GM23338 (cell line): ENCODE data around the gene LRMDA. TPM values are rescaled to one million over a fixed set of nuclear protein-coding genes. Genes with fewer than 3 reads are reported as not detected.

ENCODE experiments used
- ATAC-seq: fragments of 200-7000 bp; cut with Tn5 transposase; 3 replicates; pipeline ENCODE4 v1.9.1; 2020
- DNase-seq: peaks from one replicate; pipeline ENCODE4 v3.0.0-alpha.2; 2015; ENCODE audit warnings: low spot score
- H2AFZ ChIP-seq: fragments of 200-600 bp; sonication (generic); 2 replicates; pipeline ENCODE4 v1.8.0; 2016; ENCODE audit warnings: antibody characterized with exemption, mild to moderate bottlenecking, moderate library complexity
- H3F3A ChIP-seq: fragments of 200-600 bp; sonication (generic); replicated peaks from 2 replicates; pipeline ENCODE4 v1.8.0; 2017; ENCODE audit warnings: antibody characterized with exemption, mixed run types, low read depth
- H3K27ac ChIP-seq: fragments of 200-600 bp; sonication (generic); 2 replicates; pipeline ENCODE4 v1.6.1; 2016; ENCODE audit warnings: low read depth
- H3K27me3 ChIP-seq: fragments of 200-600 bp; sonication (generic); 2 replicates; pipeline ENCODE4 v1.8.0; 2016; ENCODE audit warnings: mild to moderate bottlenecking, mixed run types, moderate library complexity; ENCODE audit not compliant: insufficient read depth
- H3K36me3 ChIP-seq: fragments of 200-600 bp; sonication (generic); 2 replicates; pipeline ENCODE4 v1.8.0; 2016; ENCODE audit warnings: mild to moderate bottlenecking; ENCODE audit not compliant: insufficient read depth
- H3K4me1 ChIP-seq: fragments of 200-600 bp; sonication (generic); 2 replicates; pipeline ENCODE4 v1.8.0; 2016; ENCODE audit warnings: mild to moderate bottlenecking, moderate library complexity; ENCODE audit not compliant: insufficient read depth
- H3K4me2 ChIP-seq: fragments of 200-600 bp; sonication (generic); 2 replicates; pipeline ENCODE4 v1.7.1; 2017; ENCODE audit warnings: mixed run types
- H3K4me3 ChIP-seq: fragments of 200-600 bp; sonication (generic); 2 replicates; pipeline ENCODE4 v1.6.1; 2016; ENCODE audit warnings: mixed run types
- H3K79me2 ChIP-seq: fragments of 200-600 bp; sonication (generic); replicated peaks from 2 replicates; pipeline ENCODE4 v1.8.0; 2017; ENCODE audit warnings: mild to moderate bottlenecking; ENCODE audit not compliant: insufficient read depth
- H3K9me2 ChIP-seq: fragments of 200-600 bp; sonication (generic); 2 replicates; pipeline ENCODE4 v1.8.0; 2017; ENCODE audit not compliant: insufficient read depth
- H4K20me1 ChIP-seq: fragments of 200-600 bp; sonication (generic); replicated peaks from 2 replicates; pipeline ENCODE4 v1.8.0; 2017; ENCODE audit warnings: mild to moderate bottlenecking; ENCODE audit not compliant: insufficient read depth
- H3K27ac Mint-ChIP-seq: 2 replicates; pipeline ENCODE4 v1.8.0; 2020; ENCODE audit warnings: inconsistent platforms, mild to moderate bottlenecking, moderate library complexity, mixed read lengths
- H3K27me3 Mint-ChIP-seq: 3 replicates; pipeline ENCODE4 v1.8.0; 2022; ENCODE audit warnings: low read depth, mild to moderate bottlenecking, moderate library complexity, mixed read lengths, inconsistent platforms; ENCODE audit not compliant: insufficient read depth, poor library complexity
- H3K36me3 Mint-ChIP-seq: 3 replicates; pipeline ENCODE4 v1.8.0; 2021; ENCODE audit warnings: low read depth, mild to moderate bottlenecking, inconsistent platforms, moderate library complexity, mixed read lengths
- H3K4me1 Mint-ChIP-seq: 3 replicates; pipeline ENCODE4 v1.8.0; 2020; ENCODE audit warnings: mild to moderate bottlenecking, inconsistent platforms, mixed read lengths
- H3K4me3 Mint-ChIP-seq: 3 replicates; pipeline ENCODE4 v1.8.0; 2021; ENCODE audit warnings: moderate library complexity, mild to moderate bottlenecking, inconsistent platforms, mixed read lengths
- H3K9me3 Mint-ChIP-seq: 3 replicates; pipeline ENCODE4 v1.8.0; 2020; ENCODE audit warnings: moderate library complexity, mild to moderate bottlenecking, inconsistent platforms, mixed read lengths
- CREB1 ChIP-seq: fragments of 250-450 bp; sonication (Bioruptor Pico); IDR thresholded peaks from 2 replicates; pipeline ENCODE4 v1.5.0; 2020; ENCODE audit warnings: low read depth, mild to moderate bottlenecking, moderate library complexity
- CTCF ChIP-seq, 2 experiments: fragments of 200-600 bp in 1 of 2; sonication (generic) in 1 of 2; conservative IDR thresholded peaks; 2 replicates each; pipeline versions ENCODE4 v1.5.1 to v1.6.1; 2016 to 2017; ENCODE audit warnings: antibody characterized with exemption in 2 of 2, low read depth in 2 of 2, mild to moderate bottlenecking in 2 of 2, moderate library complexity in 1 of 2
- EZH2 ChIP-seq: fragments of 200-600 bp; sonication (generic); IDR thresholded peaks from one replicate; pipeline ENCODE4 v1.8.0; 2017; ENCODE audit warnings: antibody characterized with exemption, mild to moderate bottlenecking, low read depth; ENCODE audit not compliant: unreplicated experiment
- EZH2phosphoT487 ChIP-seq: fragments of 200-600 bp; sonication (generic); IDR thresholded peaks from one replicate; pipeline ENCODE4 v1.8.1; 2018; ENCODE audit warnings: antibody characterized with exemption; ENCODE audit not compliant: unreplicated experiment
- NANOG ChIP-seq: IDR thresholded peaks from 2 replicates; pipeline ENCODE4 v1.6.1; 2016; ENCODE audit warnings: antibody characterized with exemption, borderline replicate concordance
- REST ChIP-seq: IDR thresholded peaks from one replicate; pipeline ENCODE4 v1.6.1; 2018; ENCODE audit warnings: antibody characterized with exemption; ENCODE audit not compliant: unreplicated experiment
- ZNF114 ChIP-seq: fragments of 250-450 bp; sonication (Bioruptor Pico); IDR thresholded peaks from 2 replicates; pipeline ENCODE4 v1.5.0; 2020; ENCODE audit warnings: mild to moderate bottlenecking, moderate library complexity
- polyA plus RNA-seq: library from polyadenylated mRNA; unstranded; fragments of >200 nt; fragmentation: Nextera tagmentation; extraction: Ambion mirVana; gene quantifications from 2 replicates; pipeline ENCODE4 v1.2.1, GENCODE V29; 2016
- total RNA-seq: library from RNA; depleted of rRNA; stranded (reverse); fragments of >200 nt; shearing (Covaris generic); gene quantifications from 2 replicates; pipeline ENCODE4 v1.2.3, GENCODE V29; 2014
- TF ChIP-seq, protein P1 (sequence below): IDR thresholded peaks from 2 replicates; pipeline ENCODE4 v1.6.1; 2016; ENCODE audit warnings: antibody characterized with exemption

LRMDA gene
- total and polyA plus RNA-seq, 2 experiments from 2014 or later: 0.90 to 1.8 TPM

GRCh38 chr10:75736151-75736640 lies 304.8 kb downstream of the LRMDA start (continued):
- TF ChIP-seq CTCF (conservative IDR thresholded peaks at IDR 0.05; ENCODE audit: low read depth in 2 of 2) (no peak), NANOG (no peak)

DNA sequence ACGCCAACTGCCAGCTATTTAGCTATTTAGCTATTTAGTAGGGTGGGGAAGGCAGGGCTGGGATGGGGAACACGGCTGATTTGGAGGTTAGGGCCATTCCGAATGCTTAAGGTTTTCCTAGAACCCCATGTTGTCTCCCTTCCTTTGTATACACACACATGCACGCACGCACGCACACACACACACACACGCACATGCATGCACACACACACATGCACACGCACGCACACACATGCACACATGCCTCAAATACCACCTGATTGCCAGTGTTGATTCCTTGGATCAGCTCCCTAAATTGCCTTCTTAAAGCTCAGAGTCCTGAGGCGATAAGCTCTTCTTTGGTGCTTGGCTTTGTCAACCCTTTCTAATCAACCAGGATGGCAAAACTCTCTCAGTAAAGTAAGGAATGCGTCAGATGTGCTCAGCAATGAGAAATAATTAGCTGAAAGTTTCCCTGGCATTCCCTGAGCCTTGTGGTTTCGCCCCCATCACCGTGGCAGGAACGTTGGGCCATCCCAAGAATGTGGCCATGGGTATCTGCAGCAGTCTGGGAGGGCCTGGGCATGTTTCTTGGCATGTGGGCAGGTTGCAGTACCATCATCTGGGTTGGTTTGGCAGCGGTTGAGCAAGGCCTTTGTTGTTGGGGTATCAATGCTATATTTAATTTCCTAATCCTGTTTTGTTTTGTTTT lies 305.6 kb downstream of the LRMDA start:
- H3K27ac ChIP-seq: no peak overlapping the region
- H3K4me3 Mint-ChIP-seq: no peak overlapping the region
- no peak overlapping the region for H3K27ac Mint-ChIP-seq
- ATAC-seq (no peak), DNase-seq (no peak)
- peaks cover 7% of the 10 kb centered on the region for H3K4me1 Mint-ChIP-seq
- TF ChIP-seq ZNF114 (CRISPR knock-in tag) (no peak), REST (no peak), CREB1 (CRISPR knock-in tag) (no peak)
- H3K9me2 ChIP-seq: peaks cover 4% of the 10 kb centered on the region; the same call in 1 of the 2 replicates
- H3K36me3 Mint-ChIP-seq: no peaks in the 10 kb centered on the region
- no peaks in the 10 kb centered on the region for H4K20me1 ChIP-seq
- H3K9me3 Mint-ChIP-seq: no peaks in the 10 kb centered on the region
- no peak overlapping the region for H2AFZ ChIP-seq
- H3K27me3 ChIP-seq: no peaks in the 10 kb centered on the region
- H3K4me2 ChIP-seq: no peak overlapping the region
- H3K79me2 ChIP-seq: no peaks in the 10 kb centered on the region
- H3F3A ChIP-seq: no peaks in the 10 kb centered on the region
- no peak overlapping the region for H3K4me3 ChIP-seq
- no peaks in the 10 kb centered on the region for H3K4me1 ChIP-seq
- H3K27me3 Mint-ChIP-seq: peaks cover 4% of the 10 kb centered on the region
- H3K36me3 ChIP-seq: no peaks in the 10 kb centered on the region

- Mint-ChIP-seq H3K4me1 (peaks cover 7% of the 10 kb centered on the region), H3K36me3 (no peaks in the 10 kb centered on the region), H3K27ac (no peak overlapping the region), H3K9me3 (no peaks in the 10 kb centered on the region), H3K4me3 (no peak overlapping the region), H3K27me3 (peaks cover 4% of the 10 kb centered on the region)
- Histone ChIP-seq H3K27me3 (no peaks in the 10 kb centered on the region), H3F3A (no peaks in the 10 kb centered on the region), H3K9me2 (peaks cover 6% of the 10 kb centered on the region; the same call in 1 of the 2 replicates), H3K36me3 (no peaks in the 10 kb centered on the region), H4K20me1 (no peaks in the 10 kb centered on the region), H2AFZ (no peak overlapping the region), H3K4me2 (no peak overlapping the region), H3K27ac (no peak overlapping the region), H3K79me2 (no peaks in the 10 kb centered on the region), H3K4me3 (no peak overlapping the region), H3K4me1 (no peaks in the 10 kb centered on the region)
- no peak for DNase-seq
- ATAC-seq: no peak
- TF ChIP-seq, protein P1, sequence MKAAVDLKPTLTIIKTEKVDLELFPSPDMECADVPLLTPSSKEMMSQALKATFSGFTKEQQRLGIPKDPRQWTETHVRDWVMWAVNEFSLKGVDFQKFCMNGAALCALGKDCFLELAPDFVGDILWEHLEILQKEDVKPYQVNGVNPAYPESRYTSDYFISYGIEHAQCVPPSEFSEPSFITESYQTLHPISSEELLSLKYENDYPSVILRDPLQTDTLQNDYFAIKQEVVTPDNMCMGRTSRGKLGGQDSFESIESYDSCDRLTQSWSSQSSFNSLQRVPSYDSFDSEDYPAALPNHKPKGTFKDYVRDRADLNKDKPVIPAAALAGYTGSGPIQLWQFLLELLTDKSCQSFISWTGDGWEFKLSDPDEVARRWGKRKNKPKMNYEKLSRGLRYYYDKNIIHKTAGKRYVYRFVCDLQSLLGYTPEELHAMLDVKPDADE: no peak
- TF ChIP-seq EZH2 (no peak), CTCF (conservative IDR thresholded peaks at IDR 0.05; ENCODE audit: low read depth in 2 of 2) (no peak), ZNF114 (CRISPR knock-in tag) (no peak), EZH2phosphoT487 (no peak), CREB1 (CRISPR knock-in tag) (no peak), REST (no peak)
Observed at GRCh38 chr10:75737580-75737949, 306.1 kb downstream of the LRMDA start.
